HCEC 1CT (cell line): Measurements from ENCODE around the gene DOCK3.
"Not testable (repeated sequence)": the region's sequence is repeated elsewhere in the genome, so short reads cannot be mapped to it uniquely, and the experiment has no call there.

Experiments
- DNase-seq: peaks from one replicate; pipeline ENCODE4 v3.0.0-alpha.2; 2017

Gene DOCK3

GRCh38 chr3:51264166-51264565 is 589.4 kb downstream of the DOCK3 start:
- not testable (repeated sequence) for DNase-seq

- DNase-seq = no peak
Observed at GRCh38 chr3:51268132-51268531, 593.4 kb downstream of the DOCK3 start.

GRCh38 chr3:51269466-51269865 is 594.7 kb downstream of the DOCK3 start:
- DNase-seq = peak; percentile 8

GRCh38 chr3:51270559-51270958 is 595.8 kb downstream of the DOCK3 start:
- no peak for DNase-seq

GRCh38 chr3:51271172-51271571 is 596.4 kb downstream of the DOCK3 start:
- no peak for DNase-seq

GRCh38 chr3:51274052-51274451 is 599.3 kb downstream of the DOCK3 start:
- no peak for DNase-seq

- no peak for DNase-seq
Observed at GRCh38 chr3:51275111-51275805, 600.5 kb downstream of the DOCK3 start.

GRCh38 chr3:51276046-51276445 is 601.3 kb downstream of the DOCK3 start:
- no peak for DNase-seq

GRCh38 chr3:51279448-51279847 is 604.7 kb downstream of the DOCK3 start:
- DNase-seq = no peak

GRCh38 chr3:51280176-51280575 is 605.4 kb downstream of the DOCK3 start:
- no peak for DNase-seq

- DNase-seq = peak; percentile 3
Observed at GRCh38 chr3:51282931-51283330, 608.2 kb downstream of the DOCK3 start.

- DNase-seq = no peak
Observed at GRCh38 chr3:51283421-51283820, 608.7 kb downstream of the DOCK3 start.

- DNase-seq = no peak
Observed at GRCh38 chr3:51295625-51296024, 620.9 kb downstream of the DOCK3 start.

- no peak for DNase-seq
Observed at GRCh38 chr3:51297333-51297732, 622.6 kb downstream of the DOCK3 start.

GRCh38 chr3:51304230-51304629 is 629.5 kb downstream of the DOCK3 start:
- no peak for DNase-seq

GRCh38 chr3:51306093-51306492 is 631.4 kb downstream of the DOCK3 start:
- DNase-seq = no peak

GRCh38 chr3:51307458-51307857 is 632.7 kb downstream of the DOCK3 start:
- DNase-seq = no peak

- DNase-seq = not testable (repeated sequence)
Observed at GRCh38 chr3:51307945-51308607, 633.3 kb downstream of the DOCK3 start.

GRCh38 chr3:51311055-51311454 is 636.3 kb downstream of the DOCK3 start:
- peak; percentile 15 for DNase-seq

GRCh38 chr3:51328206-51328605 is 653.5 kb downstream of the DOCK3 start:
- DNase-seq = no peak

GRCh38 chr3:51330046-51330445 is 655.3 kb downstream of the DOCK3 start:
- DNase-seq = no peak

GRCh38 chr3:51332156-51332555 is 657.4 kb downstream of the DOCK3 start:
- DNase-seq = no peak

GRCh38 chr3:51333021-51333420 is 658.3 kb downstream of the DOCK3 start:
- DNase-seq = no peak

GRCh38 chr3:51336261-51336660 is 661.5 kb downstream of the DOCK3 start:
- no peak for DNase-seq

GRCh38 chr3:51337666-51338065 is 662.9 kb downstream of the DOCK3 start:
- no peak for DNase-seq
